ENCODE data around the gene ANKRD11. TPM values are rescaled to one million over a fixed set of nuclear protein-coding genes. Genes with fewer than 3 reads are reported as not detected.

ANKRD11 gene
- total and polyA plus RNA-seq, 3 experiments from 2014 or later: 39.8 to 150 (median 130) TPM

GRCh38 chr16:89491974-89492687 is 1.8 kb upstream of the ANKRD11 start:
- Mint-ChIP-seq H3K27ac (peak overlapping the region in 7 of 8 donors; percentile 0 to 99 (median 93)), H3K4me1 (peaks cover 44 to 59% (median 50%) of the 10 kb centered on the region in 3 donors), H3K4me3 (peak overlapping the region in 6 of 7 donors; percentile 87 to 98 (median 92)), H3K36me3 (peaks cover 0 to 36% (median 0%) of the 10 kb centered on the region in 3 donors), H3K27me3 (peaks cover 0 to 2% of the 10 kb centered on the region in 2 donors), H3K9me3 (peaks cover 0 to 2% (median 2%) of the 10 kb centered on the region in 5 donors)
- no peaks in the 10 kb centered on the region for H3K27me3 ChIP-seq (ENCODE audit: insufficient read depth, low read length, poor library complexity, severe bottlenecking)
- no peak for DNase-seq
- H3K36me3 ChIP-seq (ENCODE audit: insufficient read depth, low read length): no peaks in the 10 kb centered on the region
- no peak overlapping the region for H3K4me3 ChIP-seq (ENCODE audit: low read length)
- no peaks in the 10 kb centered on the region for H3K9me3 ChIP-seq (ENCODE audit: low read length)
- POLR2A ChIA-PET: interaction anchor here (3.6 kb wide), 1 partner anchor 16 kb away, joined by 31 read pairs; the partner anchor contains the start of gene SPG7
- H3K4me1 ChIP-seq (ENCODE audit: insufficient read depth, low read length): peaks cover 34% of the 10 kb centered on the region
- H3K27ac ChIP-seq (ENCODE audit: low read depth, low read length): peak overlapping the region; percentile 95
- CTCF ChIA-PET: interaction anchor here (1.1 to 1.3 kb wide), 3 partner anchors 16 to 175 kb away, joined by 3 to 5 read pairs (median 3); partner anchors contain the start of gene SPG7

DNA sequence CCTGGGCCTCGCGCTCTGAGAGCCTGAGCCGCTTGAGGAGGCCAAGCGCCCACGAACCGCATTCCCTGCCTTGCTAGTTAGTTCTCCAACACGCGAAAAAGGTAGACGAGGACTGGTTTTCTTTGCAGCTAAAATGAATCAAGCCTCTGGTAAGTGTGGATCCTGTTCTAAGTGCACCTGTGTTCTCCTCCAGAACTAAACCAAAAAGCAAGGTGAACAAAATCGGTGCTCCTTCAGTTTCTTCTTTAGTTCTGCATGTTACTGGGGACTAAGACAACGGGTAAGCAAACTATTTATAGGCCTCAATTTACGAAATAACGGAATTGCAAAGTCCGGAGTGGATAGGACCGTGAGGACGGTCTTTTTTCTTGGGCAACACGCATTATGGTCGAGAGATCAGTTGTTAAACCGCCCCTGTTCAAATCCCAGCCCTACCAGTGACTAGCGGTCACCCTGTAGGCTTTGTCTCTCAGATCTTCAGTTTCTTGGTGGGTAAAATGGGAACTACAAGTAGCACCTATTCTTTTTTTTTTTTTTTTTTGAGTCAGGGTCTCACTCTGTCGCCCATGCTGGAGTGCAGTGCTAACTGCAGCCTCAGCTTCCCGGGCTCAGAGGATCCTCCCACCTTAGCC is 993 bp upstream of the ANKRD11 start:
- H3K9me3 ChIP-seq (ENCODE audit: low read length): no peaks in the 10 kb centered on the region
- H3K27me3 ChIP-seq (ENCODE audit: insufficient read depth, low read length, poor library complexity, severe bottlenecking): no peaks in the 10 kb centered on the region
- POLR2A ChIA-PET: interaction anchor here (0.6 to 3.6 kb wide), 2 partner anchors 17 to 67 kb away, joined by 3 to 31 read pairs; partner anchors contain the start of gene SPG7
- H3K27me3 Mint-ChIP-seq: peaks cover 0 to 2% of the 10 kb centered on the region in 2 donors
- H3K9me3 Mint-ChIP-seq: peaks cover 0 to 2% (median 2%) of the 10 kb centered on the region in 5 donors
- peaks cover 0 to 40% (median 0%) of the 10 kb centered on the region in 3 donors for H3K36me3 Mint-ChIP-seq
- peaks cover 50 to 67% (median 58%) of the 10 kb centered on the region in 3 donors for H3K4me1 Mint-ChIP-seq
- H3K27ac Mint-ChIP-seq: peak overlapping the region; percentile 90 to 99 (median 94)
- H3K27ac ChIP-seq (ENCODE audit: low read depth, low read length): peak overlapping the region; percentile 95
- no peak for DNase-seq
- CTCF ChIA-PET: interaction anchor here (1.1 to 1.2 kb wide), 2 partner anchors 17 to 175 kb away, joined by 3 to 5 read pairs; partner anchors contain the start of gene SPG7
- no peaks in the 10 kb centered on the region for H3K36me3 ChIP-seq (ENCODE audit: insufficient read depth, low read length)
- H3K4me1 ChIP-seq (ENCODE audit: insufficient read depth, low read length): peaks cover 42% of the 10 kb centered on the region
- peak overlapping the region; percentile 93 for H3K4me3 ChIP-seq (ENCODE audit: low read length)
- H3K4me3 Mint-ChIP-seq: peak overlapping the region; percentile 84 to 98 (median 92)

- Mint-ChIP-seq H3K4me1 (peaks cover 59 to 79% (median 72%) of the 10 kb centered on the region in 3 donors), H3K9me3 (peaks cover 0 to 2% (median 2%) of the 10 kb centered on the region in 5 donors), H3K4me3 (no peak overlapping the region), H3K27ac (peak overlapping the region in 1 of 8 donors; percentile 90), H3K36me3 (peaks cover 0 to 39% (median 0%) of the 10 kb centered on the region in 3 donors), H3K27me3 (peaks cover 0 to 2% of the 10 kb centered on the region in 2 donors)
- H3K4me1 ChIP-seq (ENCODE audit: insufficient read depth, low read length): peaks cover 56% of the 10 kb centered on the region
- no peak for DNase-seq
- ChIA-PET POLR2A (interaction anchor here (1.4 to 3.6 kb wide), 4 partner anchors 13 to 243 kb away, joined by 3 to 31 read pairs (median 5); partner anchors contain the start of gene SPG7), CTCF (interaction anchor here (0.8 to 1.7 kb wide), 5 partner anchors 9 to 175 kb away, joined by 3 to 9 read pairs (median 3); no protein-coding TSS in a partner anchor)
- H3K36me3 ChIP-seq (ENCODE audit: insufficient read depth, low read length): no peaks in the 10 kb centered on the region
- no peak overlapping the region for H3K27ac ChIP-seq (ENCODE audit: low read depth, low read length)
- H3K27me3 ChIP-seq (ENCODE audit: insufficient read depth, low read length, poor library complexity, severe bottlenecking): no peaks in the 10 kb centered on the region
- no peaks in the 10 kb centered on the region for H3K9me3 ChIP-seq (ENCODE audit: low read length)
- no peak overlapping the region for H3K4me3 ChIP-seq (ENCODE audit: low read length)
Measured at GRCh38 chr16:89489898-89490438, 393 bp downstream of the ANKRD11 start.

DNA sequence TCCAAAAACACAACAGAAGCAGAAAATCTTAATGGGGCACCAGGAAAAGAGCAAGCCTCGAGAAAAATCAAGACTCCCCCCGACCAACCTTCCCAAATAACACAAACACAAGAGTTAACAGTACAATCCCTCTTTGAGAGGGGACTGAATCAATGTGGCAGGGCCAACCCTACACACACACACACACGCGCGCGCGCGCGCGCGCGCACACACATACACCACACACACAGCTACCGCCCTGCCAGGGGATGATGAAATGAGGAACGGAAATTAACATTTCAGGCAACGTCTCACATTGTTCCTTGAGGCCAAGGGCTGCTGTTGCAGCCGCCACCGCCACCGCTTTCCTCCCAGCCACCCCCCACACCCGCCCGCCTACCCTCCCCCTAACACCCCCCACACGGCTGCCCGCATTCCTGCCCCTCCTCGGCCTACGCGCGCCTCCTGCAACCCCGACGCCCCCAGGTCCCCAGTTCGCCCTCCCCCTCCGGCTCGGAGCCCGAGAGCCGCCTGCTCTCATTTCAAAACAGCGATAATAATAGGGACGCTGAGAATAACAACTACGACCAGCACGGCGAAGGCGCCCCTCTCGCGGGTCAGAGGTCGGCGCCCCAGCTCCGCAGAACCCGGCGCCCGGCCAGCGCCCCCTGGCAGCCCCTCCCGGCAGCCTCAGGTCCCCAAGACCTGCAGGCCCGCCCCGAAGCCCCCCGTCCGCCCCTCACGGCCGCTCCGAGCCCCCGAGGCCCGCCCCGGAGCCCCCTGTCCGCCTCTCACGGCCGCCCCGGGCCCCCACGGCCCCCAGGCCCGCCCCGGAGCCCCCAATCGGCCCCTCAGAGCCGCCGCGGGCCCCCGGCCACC is 1.1 kb downstream of the ANKRD11 start:
- H3K36me3 ChIP-seq (ENCODE audit: insufficient read depth, low read length): no peaks in the 10 kb centered on the region
- POLR2A ChIA-PET: interaction anchor here (0.8 to 3.6 kb wide), 6 partner anchors 12 to 242 kb away, joined by 3 to 31 read pairs (median 4); partner anchors contain the start of gene SPG7
- no peaks in the 10 kb centered on the region for H3K27me3 ChIP-seq (ENCODE audit: insufficient read depth, low read length, poor library complexity, severe bottlenecking)
- peak overlapping the region; percentile 83 for H3K27ac ChIP-seq (ENCODE audit: low read depth, low read length)
- peaks cover 63% of the 10 kb centered on the region for H3K4me1 ChIP-seq (ENCODE audit: insufficient read depth, low read length)
- H3K27ac Mint-ChIP-seq: peak overlapping the region; percentile 89 to 99 (median 96)
- H3K9me3 Mint-ChIP-seq: peaks cover 0 to 2% (median 2%) of the 10 kb centered on the region in 5 donors
- H3K9me3 ChIP-seq (ENCODE audit: low read length): no peaks in the 10 kb centered on the region
- H3K27me3 Mint-ChIP-seq: peaks cover 0 to 2% of the 10 kb centered on the region in 2 donors
- CTCF ChIA-PET: interaction anchor here (0.5 to 1.9 kb wide), 9 partner anchors 9 to 174 kb away, joined by 3 to 9 read pairs (median 3); no protein-coding TSS in a partner anchor
- H3K4me1 Mint-ChIP-seq: peaks cover 63 to 80% (median 79%) of the 10 kb centered on the region in 3 donors
- peak overlapping the region; percentile 86 to 98 (median 91) for H3K4me3 Mint-ChIP-seq
- H3K36me3 Mint-ChIP-seq: peaks cover 0 to 35% (median under 1%) of the 10 kb centered on the region in 3 donors
- peak; percentile 71 to 93 (median 87) for DNase-seq
- H3K4me3 ChIP-seq (ENCODE audit: low read length): peak overlapping the region; percentile 75

- Histone ChIP-seq H3K27me3 (ENCODE audit: insufficient read depth, low read length, poor library complexity, severe bottlenecking) (no peaks in the 10 kb centered on the region), H3K9me3 (ENCODE audit: low read length) (no peaks in the 10 kb centered on the region), H3K4me1 (ENCODE audit: insufficient read depth, low read length) (peaks cover 82% of the 10 kb centered on the region), H3K4me3 (ENCODE audit: low read length) (peak overlapping the region; percentile 29), H3K36me3 (ENCODE audit: insufficient read depth, low read length) (no peaks in the 10 kb centered on the region), H3K27ac (ENCODE audit: low read depth, low read length) (no peak overlapping the region)
- H3K4me1 Mint-ChIP-seq: peaks cover 79 to 85% (median 85%) of the 10 kb centered on the region in 3 donors
- peaks cover 0 to 2% of the 10 kb centered on the region in 2 donors for H3K27me3 Mint-ChIP-seq
- ChIA-PET POLR2A (interaction anchor here (0.6 to 1.0 kb wide), 3 partner anchors 14 to 169 kb away, joined by 3 to 8 read pairs (median 4); no protein-coding TSS in a partner anchor), CTCF (interaction anchor here (1.1 to 1.5 kb wide), 2 partner anchors 13 to 145 kb away, joined by 3 to 5 read pairs; no protein-coding TSS in a partner anchor)
- no peak for DNase-seq
- peak overlapping the region; percentile 81 to 98 (median 90) for H3K27ac Mint-ChIP-seq
- peaks cover 0 to 41% (median 10%) of the 10 kb centered on the region in 3 donors for H3K36me3 Mint-ChIP-seq
- peaks cover 0 to 2% (median 2%) of the 10 kb centered on the region in 5 donors for H3K9me3 Mint-ChIP-seq
- H3K4me3 Mint-ChIP-seq: peak overlapping the region; percentile 67 to 89 (median 84)
Measured at GRCh38 chr16:89485701-89486246, 4.6 kb downstream of the ANKRD11 start.

DNA sequence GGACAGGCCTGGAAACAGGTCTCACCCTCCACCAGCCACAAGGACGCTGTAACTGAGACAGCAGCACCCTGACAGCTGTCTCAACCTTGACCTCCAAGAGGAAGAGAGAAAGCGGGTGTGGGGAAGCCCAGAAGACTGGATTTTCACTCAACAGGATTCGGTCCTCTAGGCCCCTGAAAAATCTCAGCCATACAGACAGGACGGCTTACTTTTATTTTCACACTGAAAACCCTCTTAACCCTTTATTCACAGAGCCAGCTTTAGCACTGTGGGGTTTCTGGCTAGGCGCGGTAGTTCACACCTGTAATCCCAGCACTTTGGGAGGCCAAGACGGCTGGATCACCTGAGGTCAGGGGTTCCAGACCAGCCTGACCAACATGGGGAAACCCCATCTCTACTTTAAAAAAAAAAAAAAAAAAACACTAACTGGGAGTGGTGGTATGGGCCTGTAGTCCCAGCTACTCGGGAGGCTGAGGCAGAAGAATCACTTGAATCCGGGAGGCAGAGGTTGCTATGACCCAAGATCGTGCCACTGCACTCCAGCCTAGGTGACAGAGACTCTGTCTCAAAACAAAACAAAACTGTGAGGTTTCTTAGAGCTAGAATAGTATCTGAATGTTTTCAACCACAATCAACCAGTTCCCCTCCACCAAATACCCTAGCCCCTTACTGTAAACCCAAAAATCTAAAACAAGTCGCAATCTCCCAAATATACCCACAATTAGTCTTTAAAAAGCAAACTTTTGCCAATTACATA is 5.3 kb downstream of the ANKRD11 start:
- Mint-ChIP-seq H3K27ac (peak overlapping the region; percentile 81 to 98 (median 90)), H3K36me3 (peaks cover 0 to 41% (median 13%) of the 10 kb centered on the region in 3 donors), H3K9me3 (peaks cover 0 to 2% (median 0%) of the 10 kb centered on the region in 5 donors), H3K4me1 (peaks cover 81 to 89% (median 89%) of the 10 kb centered on the region in 3 donors), H3K27me3 (peaks cover 0 to 2% of the 10 kb centered on the region in 2 donors), H3K4me3 (peak overlapping the region; percentile 67 to 89 (median 84))
- Histone ChIP-seq H3K4me3 (ENCODE audit: low read length) (peak overlapping the region; percentile 29), H3K9me3 (ENCODE audit: low read length) (no peaks in the 10 kb centered on the region), H3K27me3 (ENCODE audit: insufficient read depth, low read length, poor library complexity, severe bottlenecking) (no peaks in the 10 kb centered on the region), H3K36me3 (ENCODE audit: insufficient read depth, low read length) (no peaks in the 10 kb centered on the region), H3K27ac (ENCODE audit: low read depth, low read length) (peak overlapping the region; percentile 44), H3K4me1 (ENCODE audit: insufficient read depth, low read length) (peaks cover 89% of the 10 kb centered on the region)
- ChIA-PET CTCF (interaction anchor here (0.9 to 1.1 kb wide), 3 partner anchors 13 to 152 kb away, joined by 3 to 5 read pairs (median 4); no protein-coding TSS in a partner anchor), POLR2A (interaction anchor here (0.6 to 2.0 kb wide), 7 partner anchors 13 to 168 kb away, joined by 3 to 9 read pairs (median 5); no protein-coding TSS in a partner anchor)
- DNase-seq: peak in 1 of 5 donors; percentile 43
